ENCODE data around the gene AGBL4.
"Not testable (repeated sequence)": the region's sequence is repeated elsewhere in the genome, so short reads cannot be mapped to it uniquely, and the experiment has no call there.

AGBL4 gene

GRCh38 chr1:48523558-48523957 lies 1500.2 kb downstream of the AGBL4 start:
- no peak for DNase-seq (ENCODE audit: extremely low read depth in 1 of 2, low read depth in 1 of 2)

GRCh38 chr1:48519896-48520295 lies 1503.9 kb downstream of the AGBL4 start:
- DNase-seq (ENCODE audit: extremely low read depth in 1 of 2, low read depth in 1 of 2), result not testable (repeated sequence)

GRCh38 chr1:48506870-48507269 lies 1516.9 kb downstream of the AGBL4 start:
- DNase-seq (ENCODE audit: extremely low read depth in 1 of 2, low read depth in 1 of 2), result no peak

GRCh38 chr1:48500541-48501450 lies 1523.0 kb downstream of the AGBL4 start:
- no peak for DNase-seq (ENCODE audit: extremely low read depth in 1 of 2, low read depth in 1 of 2)

GRCh38 chr1:48499211-48499735 lies 1524.5 kb downstream of the AGBL4 start:
- no peak for DNase-seq (ENCODE audit: extremely low read depth in 1 of 2, low read depth in 1 of 2)

- peak; percentile 32 to 41 for DNase-seq (ENCODE audit: extremely low read depth in 1 of 2, low read depth in 1 of 2)
These were observed 1525.5 kb downstream of the AGBL4 start for GRCh38 chr1:48498096-48498791.

DNA sequence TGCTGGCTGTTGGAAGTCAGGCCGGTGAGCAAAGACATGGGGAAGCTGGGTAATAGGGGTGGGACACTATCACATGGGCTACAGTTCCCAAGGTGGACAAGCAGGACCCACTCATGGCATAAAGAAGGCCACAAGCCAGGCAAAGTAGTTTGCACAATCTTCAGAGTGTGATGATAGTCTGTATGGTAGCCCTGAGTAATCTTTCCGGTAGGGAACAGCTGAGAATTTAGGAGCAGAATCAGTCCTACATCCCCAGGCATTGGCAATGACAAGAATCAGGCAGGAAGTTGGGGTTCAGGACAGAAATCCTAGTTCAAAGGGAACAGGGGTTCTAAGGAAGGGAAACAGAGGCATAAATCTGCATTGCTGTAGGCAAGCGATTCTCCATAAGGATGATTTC lies 1527.8 kb downstream of the AGBL4 start:
- no peak for DNase-seq (ENCODE audit: extremely low read depth in 1 of 2, low read depth in 1 of 2)

- no peak for DNase-seq (ENCODE audit: extremely low read depth in 1 of 2, low read depth in 1 of 2)
These were observed 1528.6 kb downstream of the AGBL4 start for GRCh38 chr1:48495166-48495565.

DNA sequence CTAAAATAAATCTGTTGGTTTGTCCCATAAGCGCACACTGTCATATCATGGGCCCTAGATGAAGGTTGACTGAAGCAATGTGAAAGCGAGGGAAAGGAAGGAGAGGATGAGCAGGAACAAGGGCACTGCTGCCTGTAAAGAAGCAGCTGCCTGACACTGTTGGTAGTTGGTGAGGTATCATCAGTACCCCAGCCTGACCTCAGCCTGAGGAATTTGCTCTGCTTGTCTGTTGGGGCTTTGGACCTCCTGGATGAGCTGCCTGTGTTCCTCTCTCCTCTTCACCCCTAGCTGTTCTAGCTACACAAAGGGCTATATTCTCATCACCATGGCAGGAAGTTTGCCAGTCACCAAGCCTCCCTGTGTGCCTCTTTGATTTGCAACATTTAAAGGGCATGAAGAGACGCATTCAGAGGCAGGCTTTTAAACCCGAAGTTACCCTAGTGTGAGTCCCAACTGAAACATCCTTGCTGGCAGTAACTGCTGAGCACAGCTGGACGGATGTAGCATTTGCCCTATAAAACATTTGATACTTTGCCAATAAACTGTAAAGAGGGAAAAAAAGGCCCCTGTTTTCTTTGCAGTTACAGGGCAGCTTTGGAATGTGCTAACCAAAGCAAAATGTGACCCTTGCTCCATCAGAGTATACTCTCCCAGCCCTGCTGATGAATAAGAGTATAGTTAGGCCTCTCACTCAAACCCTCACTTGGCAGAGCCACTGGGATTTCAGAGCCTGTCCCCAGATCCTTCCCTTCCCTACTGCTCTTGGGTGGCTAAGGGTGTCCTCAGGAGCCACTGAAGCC lies 1529.6 kb downstream of the AGBL4 start:
- DNase-seq (ENCODE audit: extremely low read depth in 1 of 2, low read depth in 1 of 2), result no peak

GRCh38 chr1:48493041-48493440 lies 1530.7 kb downstream of the AGBL4 start:
- DNase-seq (ENCODE audit: extremely low read depth in 1 of 2, low read depth in 1 of 2), result no peak

- DNase-seq (ENCODE audit: extremely low read depth in 1 of 2, low read depth in 1 of 2), result no peak
These were observed 1531.4 kb downstream of the AGBL4 start for GRCh38 chr1:48492392-48492791.

- no peak for DNase-seq (ENCODE audit: extremely low read depth in 1 of 2, low read depth in 1 of 2)
These were observed 1535.0 kb downstream of the AGBL4 start for GRCh38 chr1:48488721-48489120.
